ENCODE data around the gene ZNF512. TPM values are rescaled to one million over a fixed set of nuclear protein-coding genes. Genes with fewer than 3 reads are reported as not detected.

ZNF512 gene
- total and polyA plus RNA-seq, 9 of the 15 experiments (the other 6 are each of a cell fraction or from before 2014, with no cell fraction given) = 24.7 to 101 (median 65.9) TPM

DNA sequence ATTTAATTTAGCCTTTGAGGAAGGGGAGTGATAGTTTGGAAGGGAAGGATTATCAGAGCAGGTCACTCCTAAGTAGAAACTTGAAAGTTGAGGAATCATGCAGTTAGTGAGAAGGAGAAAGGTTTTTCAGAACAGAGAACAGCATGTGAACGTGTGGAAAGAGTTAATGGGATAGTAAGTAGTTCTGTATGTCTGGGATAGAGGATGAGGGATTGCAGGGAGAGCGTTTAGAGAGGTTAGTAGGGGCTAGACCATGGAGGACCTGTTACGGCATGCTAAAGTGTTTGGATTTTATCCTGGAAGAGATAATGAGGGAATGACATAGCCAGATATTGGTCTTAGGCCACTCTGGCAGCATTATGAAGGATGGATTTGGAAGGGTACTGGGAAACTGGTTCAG, 1.8 kb downstream of the ZNF512 start (continued):
- TF ChIP-seq, protein P1, sequence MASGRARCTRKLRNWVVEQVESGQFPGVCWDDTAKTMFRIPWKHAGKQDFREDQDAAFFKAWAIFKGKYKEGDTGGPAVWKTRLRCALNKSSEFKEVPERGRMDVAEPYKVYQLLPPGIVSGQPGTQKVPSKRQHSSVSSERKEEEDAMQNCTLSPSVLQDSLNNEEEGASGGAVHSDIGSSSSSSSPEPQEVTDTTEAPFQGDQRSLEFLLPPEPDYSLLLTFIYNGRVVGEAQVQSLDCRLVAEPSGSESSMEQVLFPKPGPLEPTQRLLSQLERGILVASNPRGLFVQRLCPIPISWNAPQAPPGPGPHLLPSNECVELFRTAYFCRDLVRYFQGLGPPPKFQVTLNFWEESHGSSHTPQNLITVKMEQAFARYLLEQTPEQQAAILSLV (tag; IDR thresholded peaks at IDR 0.05) = no peak
- TF ChIP-seq, protein P2, sequence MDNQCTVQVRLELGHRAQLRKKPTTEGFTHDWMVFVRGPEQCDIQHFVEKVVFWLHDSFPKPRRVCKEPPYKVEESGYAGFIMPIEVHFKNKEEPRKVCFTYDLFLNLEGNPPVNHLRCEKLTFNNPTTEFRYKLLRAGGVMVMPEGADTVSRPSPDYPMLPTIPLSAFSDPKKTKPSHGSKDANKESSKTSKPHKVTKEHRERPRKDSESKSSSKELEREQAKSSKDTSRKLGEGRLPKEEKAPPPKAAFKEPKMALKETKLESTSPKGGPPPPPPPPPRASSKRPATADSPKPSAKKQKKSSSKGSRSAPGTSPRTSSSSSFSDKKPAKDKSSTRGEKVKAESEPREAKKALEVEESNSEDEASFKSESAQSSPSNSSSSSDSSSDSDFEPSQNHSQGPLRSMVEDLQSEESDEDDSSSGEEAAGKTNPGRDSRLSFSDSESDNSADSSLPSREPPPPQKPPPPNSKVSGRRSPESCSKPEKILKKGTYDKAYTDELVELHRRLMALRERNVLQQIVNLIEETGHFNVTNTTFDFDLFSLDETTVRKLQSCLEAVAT (IDR thresholded peaks at IDR 0.05) = 0 out of 4 replicates have a peak, but pooled peaks of 1 of the 2 experiments have one; percentile 38
- no peak for TF ChIP-seq TSC22D4 (tag; IDR thresholded peaks at IDR 0.05)
- no peak for TF ChIP-seq ZKSCAN8 (CRISPR knock-in tag; IDR thresholded peaks at IDR 0.05)
- no peak for TF ChIP-seq POLR2H (tag; IDR thresholded peaks at IDR 0.05; ENCODE audit: low read depth)
- TF ChIP-seq, protein P3, sequence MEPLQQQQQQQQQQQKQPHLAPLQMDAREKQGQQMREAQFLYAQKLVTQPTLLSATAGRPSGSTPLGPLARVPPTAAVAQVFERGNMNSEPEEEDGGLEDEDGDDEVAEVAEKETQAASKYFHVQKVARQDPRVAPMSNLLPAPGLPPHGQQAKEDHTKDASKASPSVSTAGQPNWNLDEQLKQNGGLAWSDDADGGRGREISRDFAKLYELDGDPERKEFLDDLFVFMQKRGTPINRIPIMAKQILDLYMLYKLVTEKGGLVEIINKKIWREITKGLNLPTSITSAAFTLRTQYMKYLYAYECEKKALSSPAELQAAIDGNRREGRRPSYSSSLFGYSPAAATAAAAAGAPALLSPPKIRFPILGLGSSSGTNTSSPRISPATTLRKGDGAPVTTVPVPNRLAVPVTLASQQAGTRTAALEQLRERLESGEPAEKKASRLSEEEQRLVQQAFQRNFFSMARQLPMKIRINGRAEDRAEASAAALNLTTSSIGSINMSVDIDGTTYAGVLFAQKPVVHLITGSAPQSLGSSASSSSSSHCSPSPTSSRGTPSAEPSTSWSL (CRISPR knock-in tag; IDR thresholded peaks at IDR 0.05; ENCODE audit: borderline replicate concordance) = no peak
- TF ChIP-seq, protein P4, sequence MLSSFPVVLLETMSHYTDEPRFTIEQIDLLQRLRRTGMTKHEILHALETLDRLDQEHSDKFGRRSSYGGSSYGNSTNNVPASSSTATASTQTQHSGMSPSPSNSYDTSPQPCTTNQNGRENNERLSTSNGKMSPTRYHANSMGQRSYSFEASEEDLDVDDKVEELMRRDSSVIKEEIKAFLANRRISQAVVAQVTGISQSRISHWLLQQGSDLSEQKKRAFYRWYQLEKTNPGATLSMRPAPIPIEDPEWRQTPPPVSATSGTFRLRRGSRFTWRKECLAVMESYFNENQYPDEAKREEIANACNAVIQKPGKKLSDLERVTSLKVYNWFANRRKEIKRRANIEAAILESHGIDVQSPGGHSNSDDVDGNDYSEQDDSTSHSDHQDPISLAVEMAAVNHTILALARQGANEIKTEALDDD (IDR thresholded peaks at IDR 0.05) = peak; percentile 55; the same call in 1 of the 2 replicates

Measured in K562 (cell line).